Melanocyte of skin (primary cell): ENCODE measurements around the gene TOPORS. TPM values are rescaled to one million over a fixed set of nuclear protein-coding genes. Genes with fewer than 3 reads are reported as not detected.

Experiments used
- total RNA-seq, 2 donors: library from RNA; depleted of rRNA; stranded (reverse); fragments of >200 nt; gene quantifications; 2 replicates each; pipeline ENCODE4 v1.2.3, GENCODE V29; 2012

The TOPORS gene
- 10 to 100 TPM; 25.1 to 27.6 TPM for total RNA-seq

GRCh38 chr9:32552172-32552872 is at the start of gene TOPORS, which contains the start of gene SMIM27:
Gene TOPORS (minus strand): TSS chr9:32552586. CDS start chr9:32552436, 150 bp downstream.
Gene SMIM27 (plus strand): TSS chr9:32552327. CDS start chr9:32552435, 108 bp downstream.

GRCh38 chr9:32572900-32573523 is 20.6 kb upstream of the TOPORS start, which contains the start of gene NDUFB6:
Gene NDUFB6 (minus strand): TSS chr9:32573159. CDS start chr9:32573060, 99 bp downstream.

GRCh38 chr9:32526041-32526706 is 26.2 kb downstream of the TOPORS start, which contains the start of gene RIGI:
Gene RIGI (minus strand): TSS chr9:32526196. CDS start chr9:32526166, 30 bp downstream.

Other genes with a start within 250 kb of the TOPORS start
- 10 to 100 TPM; 13.3 to 53.7 TPM for gene ACO1, start 167.9 kb downstream of the TOPORS start, total RNA-seq
- 10 to 100 TPM; 65.0 to 92.6 TPM for gene RIGI, start 26.4 kb downstream of the TOPORS start, total RNA-seq
- 1 to 10 TPM; 2.8 to 3.0 TPM for gene SMIM27, start 259 bp downstream of the TOPORS start, total RNA-seq
- gene NDUFB6, start 20.6 kb upstream of the TOPORS start, total RNA-seq, result 10 to 100 TPM; 28.2 to 32.3 TPM
- under 1 TPM; under 0.01 TPM for gene TAF1L, start 83.1 kb upstream of the TOPORS start, total RNA-seq
- under 1 TPM; under 0.01 TPM for gene TMEM215, start 231.0 kb upstream of the TOPORS start, total RNA-seq